Activated naive CD4-positive, alpha-beta T cell treated with anti-CD3 and anti-CD28 coated beads, Interleukin-2, amount 10 ng/mL, durations not matched to agents 7 days and 5 days (primary cell): Measurements from ENCODE around the gene SPACA5.
"Not testable (repeated sequence)": the region's sequence is repeated elsewhere in the genome, so short reads cannot be mapped to it uniquely, and the experiment has no call there.

Experiments used
- CTCF ChIA-PET: fragments of 350-600 bp; sonication (Branson Sonifier 250); formaldehyde crosslinking; loops from one replicate; lab custom pipeline; 2021; ENCODE audit warnings: antibody characterized with exemption; lab: Charles Lee
- DNase-seq: peaks from one replicate; pipeline ENCODE4 v3.0.0-alpha.2; 2020
- H3K27ac Mint-ChIP-seq: one replicate; pipeline ENCODE4 v1.8.0; 2021; ENCODE audit warnings: mild to moderate bottlenecking, moderate library complexity, mixed read lengths
- H3K27me3 Mint-ChIP-seq: one replicate; pipeline ENCODE4 v1.8.0; 2021; ENCODE audit warnings: mild to moderate bottlenecking, mixed read lengths
- H3K36me3 Mint-ChIP-seq: one replicate; pipeline ENCODE4 v1.8.0; 2021; ENCODE audit warnings: mixed read lengths
- H3K4me1 Mint-ChIP-seq: one replicate; pipeline ENCODE4 v1.8.0; 2021; ENCODE audit warnings: mixed read lengths
- H3K4me3 Mint-ChIP-seq: one replicate; pipeline ENCODE4 v1.8.0; 2021; ENCODE audit warnings: mild to moderate bottlenecking, moderate library complexity, mixed read lengths
- H3K9me3 Mint-ChIP-seq: one replicate; pipeline ENCODE4 v1.8.0; 2021; ENCODE audit warnings: mixed read lengths

SPACA5 gene

DNA sequence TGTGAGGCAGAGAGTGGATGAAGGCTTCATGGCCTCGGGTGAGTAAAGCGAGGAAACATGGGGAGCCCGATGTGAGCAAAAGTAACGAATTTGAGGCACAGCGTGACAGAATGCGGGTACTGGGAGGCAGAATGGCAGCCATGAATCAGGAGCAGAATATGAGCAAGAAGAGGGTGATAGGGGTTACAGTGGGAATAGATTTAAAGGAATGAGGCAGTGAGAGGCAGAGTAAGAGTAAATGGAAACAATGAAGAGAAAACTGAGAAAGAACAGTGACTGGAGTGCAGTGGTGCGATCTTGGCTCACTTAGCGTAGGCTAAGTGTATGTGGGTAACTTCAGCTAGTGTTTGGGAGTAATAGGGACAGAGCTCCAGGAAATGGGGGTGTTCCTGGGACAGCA, at the start of gene SPACA5:
TSS of gene SPACA5 (plus strand) at position 301 of the 400 bp plus-strand sequence. CDS start 815 bp downstream, outside the sequence.
- H3K27ac Mint-ChIP-seq, CTCF ChIA-PET, DNase-seq, H3K4me3 Mint-ChIP-seq, H3K27me3 Mint-ChIP-seq, H3K9me3 Mint-ChIP-seq: not testable (repeated sequence)
- Mint-ChIP-seq H3K4me1 (peaks cover 16% of the 10 kb centered on the region), H3K36me3 (peaks cover 14% of the 10 kb centered on the region)

DNA sequence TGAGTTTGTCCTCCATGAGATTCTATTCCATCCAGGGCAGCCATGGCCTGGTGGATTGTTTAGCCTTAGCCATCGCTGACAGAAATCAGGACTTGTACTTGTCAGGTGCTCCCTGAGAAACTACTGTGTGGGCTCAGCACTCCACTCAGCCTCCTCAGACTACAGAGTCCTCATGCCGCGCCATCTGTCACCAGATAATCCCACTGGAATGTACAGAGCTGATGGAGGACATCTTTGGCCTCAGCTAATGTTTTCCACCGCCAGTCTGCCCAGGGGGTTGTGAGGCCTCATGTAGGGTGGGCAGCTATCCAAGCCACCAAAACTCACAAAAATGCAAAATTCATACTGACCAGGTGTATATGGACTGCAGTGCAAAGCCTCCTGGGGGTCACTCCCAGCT, 48.6 kb upstream of the SPACA5 start:
- H3K27ac Mint-ChIP-seq = not testable (repeated sequence)

DNA sequence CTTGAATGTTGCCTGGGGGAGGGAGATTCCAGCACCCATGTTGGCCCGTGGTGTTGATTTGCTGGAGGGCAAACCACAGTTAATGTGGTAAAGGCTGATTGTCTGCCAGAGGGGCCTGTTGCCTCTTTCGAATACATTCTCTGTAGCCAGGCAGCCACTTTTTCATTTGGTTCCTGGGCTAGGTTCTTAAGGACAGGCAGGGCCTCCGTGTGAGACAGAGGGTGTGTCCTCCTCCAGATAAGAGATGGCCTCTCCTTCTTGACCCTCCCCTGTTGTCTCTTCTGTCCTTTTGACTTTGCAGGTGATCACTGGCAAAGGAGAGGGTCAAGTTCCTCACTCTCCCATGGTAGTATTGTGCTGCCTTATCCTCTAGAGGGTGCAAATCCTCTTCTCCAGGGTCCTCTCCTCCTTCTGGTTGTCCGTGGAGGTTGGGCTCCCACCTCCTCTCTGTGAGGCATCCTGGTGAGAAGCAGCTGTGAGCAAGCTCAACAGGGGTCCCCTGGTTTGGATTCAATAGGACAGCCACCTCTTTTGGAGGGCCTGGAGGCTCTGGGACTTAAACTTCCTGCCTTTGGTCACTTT, 47.9 kb upstream of the SPACA5 start:
- Mint-ChIP-seq H3K27ac (no peak overlapping the region), H3K9me3 (no peaks in the 10 kb centered on the region), H3K27me3 (no peaks in the 10 kb centered on the region), H3K4me1 (no peaks in the 10 kb centered on the region), H3K36me3 (no peaks in the 10 kb centered on the region), H3K4me3 (no peak overlapping the region)
- DNase-seq = peak; percentile 32
- CTCF ChIA-PET = interaction anchor here (1.0 to 1.4 kb wide), 3 partner anchors 68 to 127 kb away, joined by 4 to 5 read pairs (median 5); no protein-coding TSS in a partner anchor

More for the DNA sequence above, 48.6 kb upstream of the SPACA5 start:
- H3K36me3 Mint-ChIP-seq, H3K27me3 Mint-ChIP-seq, H3K4me1 Mint-ChIP-seq, DNase-seq, CTCF ChIA-PET, H3K9me3 Mint-ChIP-seq, H3K4me3 Mint-ChIP-seq: not testable (repeated sequence)

DNA sequence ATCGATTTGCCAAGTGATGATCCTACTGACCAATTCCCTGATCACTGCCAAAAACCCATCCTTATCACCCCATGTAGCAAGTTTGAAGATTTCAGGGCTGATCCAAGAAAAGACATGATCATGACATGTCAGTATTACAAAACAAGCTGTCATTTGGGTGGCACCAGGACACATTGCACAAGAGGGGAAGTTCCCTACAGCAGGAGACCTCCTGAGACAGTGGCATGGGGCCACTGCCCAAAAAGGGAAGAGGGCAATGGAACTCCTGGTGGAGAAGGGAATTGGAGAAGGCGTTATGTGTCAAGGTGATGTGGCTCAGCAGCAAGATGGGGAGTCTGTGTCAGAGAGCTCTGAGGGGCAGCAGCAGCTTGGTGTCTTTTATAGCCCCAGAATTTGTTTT, 46.4 kb upstream of the SPACA5 start:
- Mint-ChIP-seq H3K36me3 (no peaks in the 10 kb centered on the region), H3K4me3 (no peak overlapping the region), H3K27ac (no peak overlapping the region), H3K4me1 (no peaks in the 10 kb centered on the region), H3K9me3 (peaks cover 9% of the 10 kb centered on the region), H3K27me3 (no peaks in the 10 kb centered on the region)
- CTCF ChIA-PET = interaction anchor here (1.4 kb wide), 1 partner anchor 66 kb away, joined by 5 read pairs; no protein-coding TSS in a partner anchor
- DNase-seq = no peak

DNA sequence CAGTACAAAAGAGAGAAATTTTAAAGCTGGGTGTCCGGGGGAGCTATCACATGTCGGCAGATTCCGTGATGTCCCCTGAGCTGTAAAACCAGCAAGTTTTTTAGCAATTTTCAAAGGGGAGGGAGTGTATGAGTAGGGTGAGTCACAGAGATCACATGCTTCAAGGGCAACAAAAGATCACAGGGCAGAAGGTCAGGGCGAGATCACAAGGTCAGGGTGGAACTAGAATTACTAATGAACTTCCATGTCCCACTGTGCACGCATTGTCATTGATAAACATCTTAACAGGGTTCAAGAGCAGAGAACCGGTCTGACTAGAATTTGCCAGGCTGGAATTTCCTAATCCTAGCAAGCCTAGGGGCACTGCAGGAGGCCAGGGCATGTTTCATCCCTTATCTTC, 45.0 kb upstream of the SPACA5 start:
- H3K4me1 Mint-ChIP-seq, H3K36me3 Mint-ChIP-seq, H3K4me3 Mint-ChIP-seq, H3K27ac Mint-ChIP-seq, DNase-seq, CTCF ChIA-PET, H3K27me3 Mint-ChIP-seq: not testable (repeated sequence)
- peaks cover 12% of the 10 kb centered on the region for H3K9me3 Mint-ChIP-seq

DNA sequence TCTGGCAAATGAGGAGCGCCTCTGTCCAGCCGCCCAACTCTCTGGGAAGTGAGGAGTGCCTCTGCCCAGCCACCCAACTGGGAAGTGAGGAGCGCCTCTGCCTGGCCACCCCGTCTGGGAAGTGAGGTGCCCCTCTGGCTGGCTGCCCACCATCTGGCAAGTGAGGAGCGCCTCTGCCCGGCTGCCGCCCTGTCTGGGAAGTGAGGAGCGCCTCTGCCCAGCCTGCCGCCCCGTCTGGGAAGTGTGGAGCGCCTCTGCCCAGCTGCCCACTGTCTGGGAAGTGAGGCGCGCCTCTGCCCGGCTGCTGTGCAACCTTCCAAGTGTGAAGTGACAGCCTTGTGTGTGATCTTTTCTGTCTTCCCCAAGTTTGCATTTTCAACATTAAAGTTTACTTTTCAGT, 41.3 kb upstream of the SPACA5 start:
- CTCF ChIA-PET, H3K4me3 Mint-ChIP-seq, DNase-seq, H3K27me3 Mint-ChIP-seq, H3K27ac Mint-ChIP-seq, H3K36me3 Mint-ChIP-seq, H3K4me1 Mint-ChIP-seq: not testable (repeated sequence)
- H3K9me3 Mint-ChIP-seq = peaks cover 29% of the 10 kb centered on the region

DNA sequence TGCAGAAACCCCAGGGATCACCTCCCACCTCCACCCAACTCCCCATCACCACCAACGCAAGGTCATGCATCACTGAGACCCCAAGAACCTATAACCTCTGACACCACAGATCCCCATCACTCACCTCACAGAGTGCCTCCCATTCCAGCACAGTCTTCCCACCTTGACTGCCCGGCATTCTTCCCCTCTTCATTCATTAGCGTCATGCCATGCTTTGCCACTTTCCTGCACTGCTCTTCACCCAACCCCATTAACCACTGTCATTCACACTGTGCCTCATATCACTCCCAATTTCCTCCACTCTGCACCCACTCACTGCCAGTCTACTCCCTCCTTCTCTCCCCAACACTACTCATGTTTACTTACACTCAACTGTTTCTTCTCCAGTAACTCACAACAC, 33.6 kb upstream of the SPACA5 start:
- CTCF ChIA-PET = no interaction called here
- Mint-ChIP-seq H3K27me3 (no peaks in the 10 kb centered on the region), H3K4me1 (no peaks in the 10 kb centered on the region), H3K9me3 (peaks cover 64% of the 10 kb centered on the region), H3K27ac (no peak overlapping the region), H3K36me3 (peaks cover 55% of the 10 kb centered on the region), H3K4me3 (no peak overlapping the region)
- DNase-seq = no peak

DNA sequence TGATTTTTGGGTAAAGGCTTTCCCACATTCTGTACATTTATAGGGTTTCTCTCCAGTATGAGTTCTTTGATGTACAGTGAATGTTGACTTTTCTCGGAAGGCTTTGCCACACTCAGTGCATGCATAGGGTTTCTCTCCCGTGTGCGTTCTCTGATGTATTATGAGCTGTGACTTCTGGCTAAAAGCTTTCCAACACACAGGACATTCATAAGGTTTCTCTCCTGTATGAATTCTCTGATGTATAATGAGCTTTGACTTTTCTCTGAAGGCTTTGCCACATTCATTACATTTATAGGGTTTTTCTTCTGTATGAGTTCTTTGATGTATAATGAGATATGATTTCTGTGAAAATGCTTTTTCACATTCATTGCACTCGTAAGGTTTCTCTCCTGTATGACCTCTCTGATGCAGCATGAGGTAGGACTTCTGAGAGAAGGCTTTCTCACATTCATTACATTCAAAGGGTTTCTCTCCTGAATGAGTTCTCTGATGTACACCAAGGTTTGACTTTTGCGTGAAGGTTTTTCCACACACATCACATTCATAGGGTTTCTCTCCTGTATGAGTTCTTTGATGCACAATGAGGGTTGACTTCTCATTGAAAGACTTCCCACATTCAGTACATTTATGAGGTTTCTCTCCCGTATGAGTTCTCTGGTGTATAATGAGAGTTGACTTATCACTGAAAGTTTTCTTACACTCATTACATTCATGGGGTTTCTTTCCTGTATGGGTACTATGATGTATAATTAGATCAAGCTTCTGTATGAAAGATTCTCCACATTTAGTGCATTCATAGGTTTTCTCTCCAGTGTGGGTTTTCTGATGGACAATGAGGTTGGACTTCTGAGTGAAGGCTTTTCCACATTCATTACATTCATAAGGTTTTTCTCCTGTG, 30.3 kb upstream of the SPACA5 start:
- Mint-ChIP-seq H3K4me1 (no peaks in the 10 kb centered on the region), H3K27me3 (no peaks in the 10 kb centered on the region), H3K27ac (no peak overlapping the region), H3K36me3 (peaks cover 79% of the 10 kb centered on the region), H3K9me3 (peaks cover 66% of the 10 kb centered on the region), H3K4me3 (no peak overlapping the region)
- CTCF ChIA-PET = no interaction called here
- DNase-seq = no peak

DNA sequence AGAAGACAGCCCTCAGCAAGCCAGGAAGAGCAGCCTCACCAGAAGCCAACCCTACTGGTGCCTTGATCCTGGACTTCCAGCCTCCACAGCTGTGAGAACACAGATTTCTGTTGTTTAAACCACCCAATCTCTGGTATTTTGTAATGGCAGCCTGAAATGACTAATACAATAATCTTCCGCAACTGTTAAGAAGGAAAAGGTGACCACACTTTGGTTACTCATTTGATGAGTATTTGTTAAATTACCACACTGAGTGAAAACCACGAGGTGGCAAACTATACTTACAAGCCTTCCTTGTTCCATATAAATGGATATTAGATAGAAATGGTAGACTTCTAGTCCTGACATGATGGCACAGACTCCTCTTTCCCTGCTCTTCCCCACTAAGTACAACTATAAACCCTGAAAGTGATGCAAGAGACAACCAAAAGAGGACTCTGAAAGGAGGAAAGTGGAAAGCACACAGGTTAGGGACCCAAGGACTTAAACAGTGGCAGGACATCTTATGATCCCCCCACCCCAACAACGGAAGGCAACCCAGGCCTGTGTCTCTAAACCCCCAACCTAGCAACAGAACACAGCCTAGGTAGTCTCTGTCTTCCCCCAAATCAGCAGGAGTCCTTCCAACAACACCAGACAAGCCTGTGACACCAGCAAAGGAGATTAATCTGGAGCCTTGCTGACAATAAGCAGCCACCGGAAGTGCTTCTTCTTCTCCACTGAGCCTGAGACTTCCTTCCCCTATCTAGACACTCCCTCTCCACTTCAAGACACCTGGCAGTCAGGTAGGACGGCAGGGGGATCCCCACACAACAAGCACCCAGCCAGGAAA, 15.3 kb upstream of the SPACA5 start:
- H3K27me3 Mint-ChIP-seq = no peaks in the 10 kb centered on the region
- H3K4me3 Mint-ChIP-seq = no peak overlapping the region
- peak; percentile 20 for DNase-seq
- H3K4me1 Mint-ChIP-seq = peaks cover 26% of the 10 kb centered on the region
- CTCF ChIA-PET = no interaction called here
- peak overlapping the region; percentile 79 for H3K27ac Mint-ChIP-seq
- H3K9me3 Mint-ChIP-seq = peaks cover 37% of the 10 kb centered on the region
- peaks cover 91% of the 10 kb centered on the region for H3K36me3 Mint-ChIP-seq

DNA sequence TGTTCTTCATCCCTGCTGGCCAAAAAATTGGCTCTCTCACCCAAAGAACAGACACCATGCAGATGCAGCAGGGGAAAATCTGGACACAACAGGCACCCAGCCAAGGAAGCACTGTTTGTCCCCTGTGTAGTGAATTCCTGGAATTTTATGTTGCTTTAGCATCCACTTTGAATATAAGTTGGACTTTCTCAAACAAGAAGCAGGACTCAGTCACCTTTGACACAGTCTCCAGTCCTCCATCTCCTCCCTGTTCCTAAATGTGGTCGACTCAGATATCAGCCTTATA, 14.8 kb upstream of the SPACA5 start:
- no peak overlapping the region for H3K4me3 Mint-ChIP-seq
- no peaks in the 10 kb centered on the region for H3K27me3 Mint-ChIP-seq
- H3K36me3 Mint-ChIP-seq = peaks cover 90% of the 10 kb centered on the region
- DNase-seq = no peak
- H3K27ac Mint-ChIP-seq = peak overlapping the region; percentile 79
- CTCF ChIA-PET = no interaction called here
- peaks cover 34% of the 10 kb centered on the region for H3K9me3 Mint-ChIP-seq
- peaks cover 26% of the 10 kb centered on the region for H3K4me1 Mint-ChIP-seq

DNA sequence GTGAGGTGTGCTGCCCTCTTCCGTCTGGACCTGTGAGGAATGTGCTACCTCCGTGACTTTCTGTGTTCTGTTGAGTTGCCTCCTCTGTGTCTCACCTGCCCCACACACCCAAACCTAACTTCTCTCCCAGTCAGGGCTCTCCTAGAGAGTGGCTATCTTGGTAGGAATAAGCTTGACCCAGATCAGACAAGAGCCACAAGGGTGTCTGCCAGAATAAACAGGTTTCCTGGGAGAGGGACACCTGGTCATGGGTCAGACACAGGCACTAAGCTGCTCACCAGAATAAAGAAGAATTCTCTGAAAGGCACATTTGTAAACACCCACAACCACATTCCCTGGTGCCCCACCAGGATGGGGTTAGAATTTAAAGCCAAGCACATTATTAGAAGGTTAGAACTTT, 14.1 kb upstream of the SPACA5 start:
- H3K4me3 Mint-ChIP-seq = no peak overlapping the region
- CTCF ChIA-PET = no interaction called here
- H3K27ac Mint-ChIP-seq = peak overlapping the region; percentile 21
- H3K9me3 Mint-ChIP-seq = peaks cover 30% of the 10 kb centered on the region
- no peaks in the 10 kb centered on the region for H3K27me3 Mint-ChIP-seq
- peaks cover 87% of the 10 kb centered on the region for H3K36me3 Mint-ChIP-seq
- no peak for DNase-seq
- peaks cover 26% of the 10 kb centered on the region for H3K4me1 Mint-ChIP-seq

DNA sequence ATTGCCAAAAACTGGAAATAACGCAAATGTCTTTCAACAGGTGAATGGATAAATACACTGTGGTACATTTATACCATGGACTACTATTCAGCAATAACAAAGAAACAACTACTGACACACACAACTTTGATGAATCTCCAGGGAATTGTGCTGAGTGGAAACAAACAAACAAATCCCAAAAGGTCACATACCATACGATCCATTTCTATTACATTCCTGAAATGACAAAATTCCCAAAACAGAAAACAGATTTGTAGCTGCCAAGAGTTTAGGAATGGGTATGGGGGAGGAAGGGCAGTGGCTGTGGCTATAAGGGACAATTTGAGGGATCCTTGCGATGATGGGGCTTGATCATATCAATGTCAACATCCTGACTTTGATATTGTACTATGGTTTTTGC, 5.5 kb upstream of the SPACA5 start:
- H3K27ac Mint-ChIP-seq = peak overlapping the region; percentile 14
- DNase-seq = no peak
- H3K4me3 Mint-ChIP-seq = no peak overlapping the region
- CTCF ChIA-PET = no interaction called here
- no peaks in the 10 kb centered on the region for H3K27me3 Mint-ChIP-seq
- H3K4me1 Mint-ChIP-seq = peaks cover 28% of the 10 kb centered on the region
- H3K36me3 Mint-ChIP-seq = peaks cover 50% of the 10 kb centered on the region
- peaks cover 7% of the 10 kb centered on the region for H3K9me3 Mint-ChIP-seq

DNA sequence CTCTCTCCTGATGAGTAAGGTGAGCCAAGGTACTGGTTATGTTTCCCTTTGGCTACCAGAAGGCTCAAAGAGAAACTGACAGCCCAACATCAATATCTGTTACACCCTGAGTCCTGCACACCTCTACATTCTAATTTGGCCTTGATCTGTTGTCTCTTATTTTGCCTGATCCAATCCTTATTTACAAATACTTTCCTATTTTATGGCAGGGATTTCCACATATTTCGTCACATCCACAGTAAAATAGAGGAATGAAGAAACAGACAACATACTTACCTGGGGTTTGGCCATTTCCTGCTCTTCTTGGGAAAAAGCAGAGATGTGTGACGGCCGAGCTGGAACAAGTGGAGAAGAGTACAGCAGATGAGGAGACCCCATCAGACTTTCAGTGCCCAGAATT, 4.5 kb upstream of the SPACA5 start:
- peaks cover 28% of the 10 kb centered on the region for H3K4me1 Mint-ChIP-seq
- CTCF ChIA-PET = no interaction called here
- peak overlapping the region; percentile 66 for H3K4me3 Mint-ChIP-seq
- no peak for DNase-seq
- H3K9me3 Mint-ChIP-seq = peaks cover 6% of the 10 kb centered on the region
- peaks cover 40% of the 10 kb centered on the region for H3K36me3 Mint-ChIP-seq
- no peaks in the 10 kb centered on the region for H3K27me3 Mint-ChIP-seq
- H3K27ac Mint-ChIP-seq = peak overlapping the region; percentile 79

DNA sequence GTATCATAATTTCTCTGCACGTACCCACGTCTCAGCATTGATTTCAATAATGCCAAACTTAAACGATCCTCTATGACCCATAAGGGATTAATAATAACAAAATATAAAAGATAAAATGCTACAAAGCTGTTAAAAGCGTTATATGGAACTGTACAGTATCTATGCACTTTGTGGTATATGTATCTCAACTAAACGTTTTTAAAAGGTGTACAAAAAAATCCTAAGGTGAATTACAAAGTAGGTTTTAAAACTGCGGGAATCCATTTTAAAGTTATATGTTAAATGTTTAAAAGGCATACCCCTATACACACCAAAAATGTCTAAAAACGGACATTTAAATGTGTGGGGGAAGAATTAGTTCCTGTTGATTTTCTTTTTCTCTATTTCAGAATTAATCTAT, 3.9 kb upstream of the SPACA5 start:
- H3K4me3 Mint-ChIP-seq = peak overlapping the region; percentile 98
- H3K4me1 Mint-ChIP-seq = peaks cover 28% of the 10 kb centered on the region
- no peaks in the 10 kb centered on the region for H3K27me3 Mint-ChIP-seq
- peak overlapping the region; percentile 49 for H3K27ac Mint-ChIP-seq
- H3K36me3 Mint-ChIP-seq = peaks cover 40% of the 10 kb centered on the region
- H3K9me3 Mint-ChIP-seq = peaks cover 6% of the 10 kb centered on the region
- DNase-seq = no peak
- CTCF ChIA-PET = no interaction called here
